ENCODE data around the gene VSIG4.
"Not testable (repeated sequence)": the region's sequence is repeated elsewhere in the genome, so short reads cannot be mapped to it uniquely, and the experiment has no call there.

VSIG4 gene

GRCh38 chrX:66039944-66040343 lies at the start of gene VSIG4:
Gene VSIG4, minus strand, starts transcription at chrX:66040080. Its CDS starts 82 bp downstream, at chrX:66039998.
- Histone ChIP-seq H2AFZ (ENCODE audit: low read depth, low read length) (no peak within 1 kb of the TSS), H3K9me3 (ENCODE audit: low read length) (no peaks in the 10 kb centered on the region), H3K36me3 (ENCODE audit: insufficient read depth, low read length) (no peaks in the 10 kb centered on the region), H3K27me3 (ENCODE audit: insufficient read depth, low read length) (no peaks in the 10 kb centered on the region), H3K4me3 (ENCODE audit: low read length) (no peak within 1 kb of the TSS), H3K4me1 (ENCODE audit: insufficient read depth, low read length) (no peaks in the 10 kb centered on the region)

- H3K36me3 ChIP-seq (ENCODE audit: insufficient read depth, low read length), result no peaks in the 10 kb centered on the region
- no peaks in the 10 kb centered on the region for H3K4me1 ChIP-seq (ENCODE audit: insufficient read depth, low read length)
- H3K4me3 ChIP-seq (ENCODE audit: low read length), result no peak overlapping the region
- no peaks in the 10 kb centered on the region for H3K27me3 ChIP-seq (ENCODE audit: insufficient read depth, low read length)
- H2AFZ ChIP-seq (ENCODE audit: low read depth, low read length), result no peak overlapping the region
- no peaks in the 10 kb centered on the region for H3K9me3 ChIP-seq (ENCODE audit: low read length)
Measured at GRCh38 chrX:66076801-66077200, 36.9 kb upstream of the VSIG4 start.

GRCh38 chrX:66074920-66075879 lies 35.3 kb upstream of the VSIG4 start:
- Histone ChIP-seq H3K4me3 (ENCODE audit: low read length) (no peak overlapping the region), H3K36me3 (ENCODE audit: insufficient read depth, low read length) (no peaks in the 10 kb centered on the region), H3K27me3 (ENCODE audit: insufficient read depth, low read length) (no peaks in the 10 kb centered on the region), H2AFZ (ENCODE audit: low read depth, low read length) (no peak overlapping the region), H3K9me3 (ENCODE audit: low read length) (no peaks in the 10 kb centered on the region), H3K4me1 (ENCODE audit: insufficient read depth, low read length) (no peaks in the 10 kb centered on the region)

GRCh38 chrX:66071126-66071525 lies 31.2 kb upstream of the VSIG4 start:
- Histone ChIP-seq H3K4me1 (ENCODE audit: insufficient read depth, low read length) (no peaks in the 10 kb centered on the region), H3K4me3 (ENCODE audit: low read length) (no peak overlapping the region), H3K36me3 (ENCODE audit: insufficient read depth, low read length) (no peaks in the 10 kb centered on the region), H3K9me3 (ENCODE audit: low read length) (no peaks in the 10 kb centered on the region), H2AFZ (ENCODE audit: low read depth, low read length) (no peak overlapping the region), H3K27me3 (ENCODE audit: insufficient read depth, low read length) (no peaks in the 10 kb centered on the region)

GRCh38 chrX:66064261-66064660 lies 24.4 kb upstream of the VSIG4 start:
- H3K4me1 ChIP-seq (ENCODE audit: insufficient read depth, low read length), result no peaks in the 10 kb centered on the region
- H2AFZ ChIP-seq (ENCODE audit: low read depth, low read length), result no peak overlapping the region
- no peaks in the 10 kb centered on the region for H3K27me3 ChIP-seq (ENCODE audit: insufficient read depth, low read length)
- no peaks in the 10 kb centered on the region for H3K9me3 ChIP-seq (ENCODE audit: low read length)
- no peaks in the 10 kb centered on the region for H3K36me3 ChIP-seq (ENCODE audit: insufficient read depth, low read length)
- H3K4me3 ChIP-seq (ENCODE audit: low read length), result no peak overlapping the region

GRCh38 chrX:66057019-66057418 lies 17.1 kb upstream of the VSIG4 start:
- not testable (repeated sequence) for H3K4me1 ChIP-seq (ENCODE audit: insufficient read depth, low read length); H2AFZ ChIP-seq (ENCODE audit: low read depth, low read length); H3K4me3 ChIP-seq (ENCODE audit: low read length); H3K9me3 ChIP-seq (ENCODE audit: low read length); H3K36me3 ChIP-seq (ENCODE audit: insufficient read depth, low read length); H3K27me3 ChIP-seq (ENCODE audit: insufficient read depth, low read length)

- Histone ChIP-seq H3K4me1 (ENCODE audit: insufficient read depth, low read length) (no peaks in the 10 kb centered on the region), H3K4me3 (ENCODE audit: low read length) (no peak overlapping the region), H2AFZ (ENCODE audit: low read depth, low read length) (no peak overlapping the region), H3K9me3 (ENCODE audit: low read length) (no peaks in the 10 kb centered on the region), H3K36me3 (ENCODE audit: insufficient read depth, low read length) (no peaks in the 10 kb centered on the region), H3K27me3 (ENCODE audit: insufficient read depth, low read length) (no peaks in the 10 kb centered on the region)
Measured at GRCh38 chrX:66054978-66055377, 15.1 kb upstream of the VSIG4 start.

GRCh38 chrX:66053414-66053813 lies 13.5 kb upstream of the VSIG4 start:
- H3K4me1 ChIP-seq (ENCODE audit: insufficient read depth, low read length), result no peaks in the 10 kb centered on the region
- H3K4me3 ChIP-seq (ENCODE audit: low read length), result no peak overlapping the region
- no peaks in the 10 kb centered on the region for H3K9me3 ChIP-seq (ENCODE audit: low read length)
- H3K27me3 ChIP-seq (ENCODE audit: insufficient read depth, low read length), result no peaks in the 10 kb centered on the region
- no peaks in the 10 kb centered on the region for H3K36me3 ChIP-seq (ENCODE audit: insufficient read depth, low read length)
- no peak overlapping the region for H2AFZ ChIP-seq (ENCODE audit: low read depth, low read length)

GRCh38 chrX:66051980-66052379 lies 12.1 kb upstream of the VSIG4 start:
- no peaks in the 10 kb centered on the region for H3K9me3 ChIP-seq (ENCODE audit: low read length)
- H3K36me3 ChIP-seq (ENCODE audit: insufficient read depth, low read length), result no peaks in the 10 kb centered on the region
- H2AFZ ChIP-seq (ENCODE audit: low read depth, low read length), result no peak overlapping the region
- no peaks in the 10 kb centered on the region for H3K27me3 ChIP-seq (ENCODE audit: insufficient read depth, low read length)
- H3K4me1 ChIP-seq (ENCODE audit: insufficient read depth, low read length), result no peaks in the 10 kb centered on the region
- no peak overlapping the region for H3K4me3 ChIP-seq (ENCODE audit: low read length)

- Histone ChIP-seq H3K4me1 (ENCODE audit: insufficient read depth, low read length) (no peaks in the 10 kb centered on the region), H2AFZ (ENCODE audit: low read depth, low read length) (no peak overlapping the region), H3K4me3 (ENCODE audit: low read length) (no peak overlapping the region), H3K36me3 (ENCODE audit: insufficient read depth, low read length) (no peaks in the 10 kb centered on the region), H3K27me3 (ENCODE audit: insufficient read depth, low read length) (no peaks in the 10 kb centered on the region), H3K9me3 (ENCODE audit: low read length) (no peaks in the 10 kb centered on the region)
Measured at GRCh38 chrX:66050140-66050569, 10.3 kb upstream of the VSIG4 start.

- Histone ChIP-seq H3K36me3 (ENCODE audit: insufficient read depth, low read length) (no peaks in the 10 kb centered on the region), H2AFZ (ENCODE audit: low read depth, low read length) (no peak overlapping the region), H3K9me3 (ENCODE audit: low read length) (no peaks in the 10 kb centered on the region), H3K4me3 (ENCODE audit: low read length) (no peak overlapping the region), H3K4me1 (ENCODE audit: insufficient read depth, low read length) (no peaks in the 10 kb centered on the region), H3K27me3 (ENCODE audit: insufficient read depth, low read length) (no peaks in the 10 kb centered on the region)
Measured at GRCh38 chrX:66049056-66049455, 9.2 kb upstream of the VSIG4 start.

GRCh38 chrX:66046612-66047235 lies 6.8 kb upstream of the VSIG4 start:
- Histone ChIP-seq H3K9me3 (ENCODE audit: low read length) (no peaks in the 10 kb centered on the region), H2AFZ (ENCODE audit: low read depth, low read length) (no peak overlapping the region), H3K4me3 (ENCODE audit: low read length) (no peak overlapping the region), H3K4me1 (ENCODE audit: insufficient read depth, low read length) (no peaks in the 10 kb centered on the region), H3K27me3 (ENCODE audit: insufficient read depth, low read length) (no peaks in the 10 kb centered on the region), H3K36me3 (ENCODE audit: insufficient read depth, low read length) (no peaks in the 10 kb centered on the region)

GRCh38 chrX:66045894-66046293 lies 6.0 kb upstream of the VSIG4 start:
- H3K4me1 ChIP-seq (ENCODE audit: insufficient read depth, low read length), result no peaks in the 10 kb centered on the region

More at GRCh38 chrX:66045894-66046293, 6.0 kb upstream of the VSIG4 start:
- Histone ChIP-seq H3K36me3 (ENCODE audit: insufficient read depth, low read length) (no peaks in the 10 kb centered on the region), H2AFZ (ENCODE audit: low read depth, low read length) (no peak overlapping the region), H3K27me3 (ENCODE audit: insufficient read depth, low read length) (no peaks in the 10 kb centered on the region), H3K4me3 (ENCODE audit: low read length) (no peak overlapping the region), H3K9me3 (ENCODE audit: low read length) (no peaks in the 10 kb centered on the region)
